Astrocyte (in vitro differentiated cells and primary cell): ENCODE measurements around the gene CD180.

Experiments used
- CTCF ChIP-seq: IDR thresholded peaks from 2 replicates; pipeline ENCODE4 v1.5.1; 2011; ENCODE audit warnings: low read depth, mild to moderate bottlenecking, inconsistent platforms, low read length, moderate library complexity; ENCODE audit not compliant: insufficient read depth
- EZH2 ChIP-seq: IDR thresholded peaks from 2 replicates; pipeline ENCODE4 v1.6.1; 2012; ENCODE audit warnings: mild to moderate bottlenecking, low read length, inconsistent platforms; ENCODE audit not compliant: insufficient read depth

- TF ChIP-seq EZH2, result no peak
- TF ChIP-seq CTCF, result no peak
These were observed 52.4 kb downstream of the CD180 start for GRCh38 chr5:67144183-67144639.
